ENCODE data around the gene TRIO.
"Not testable (repeated sequence)": the region's sequence is repeated elsewhere in the genome, so short reads cannot be mapped to it uniquely, and the experiment has no call there.

Gene TRIO

GRCh38 chr5:14359069-14360043 lies 216.2 kb downstream of the TRIO start:
- no peak for DNase-seq (ENCODE audit: low read depth)

GRCh38 chr5:14362491-14362890 lies 219.3 kb downstream of the TRIO start:
- no peak for DNase-seq (ENCODE audit: low read depth)

- no peak for DNase-seq (ENCODE audit: low read depth)
These were observed 221.0 kb downstream of the TRIO start for GRCh38 chr5:14364096-14364495.

GRCh38 chr5:14364576-14365472 lies 221.7 kb downstream of the TRIO start:
- no peak for DNase-seq (ENCODE audit: low read depth)

GRCh38 chr5:14365831-14366430 lies 222.8 kb downstream of the TRIO start:
- no peak for DNase-seq (ENCODE audit: low read depth)

GRCh38 chr5:14366763-14367162 lies 223.6 kb downstream of the TRIO start:
- no peak for DNase-seq (ENCODE audit: low read depth)

- no peak for DNase-seq (ENCODE audit: low read depth)
These were observed 224.2 kb downstream of the TRIO start for GRCh38 chr5:14367364-14367763.

- DNase-seq (ENCODE audit: low read depth), result no peak
These were observed 226.6 kb downstream of the TRIO start for GRCh38 chr5:14369780-14370179.

GRCh38 chr5:14370386-14370785 lies 227.2 kb downstream of the TRIO start:
- DNase-seq (ENCODE audit: low read depth), result no peak

- no peak for DNase-seq (ENCODE audit: low read depth)
These were observed 230.5 kb downstream of the TRIO start for GRCh38 chr5:14373685-14374084.

- no peak for DNase-seq (ENCODE audit: low read depth)
These were observed 231.0 kb downstream of the TRIO start for GRCh38 chr5:14374100-14374499.

- no peak for DNase-seq (ENCODE audit: low read depth)
These were observed 233.6 kb downstream of the TRIO start for GRCh38 chr5:14376789-14377188.

- no peak for DNase-seq (ENCODE audit: low read depth)
These were observed 236.8 kb downstream of the TRIO start for GRCh38 chr5:14379739-14380497.

- no peak for DNase-seq (ENCODE audit: low read depth)
These were observed 237.6 kb downstream of the TRIO start for GRCh38 chr5:14380712-14381111.

GRCh38 chr5:14382640-14383039 lies 239.5 kb downstream of the TRIO start:
- DNase-seq (ENCODE audit: low read depth), result no peak

GRCh38 chr5:14383923-14384322 lies 240.8 kb downstream of the TRIO start:
- no peak for DNase-seq (ENCODE audit: low read depth)

GRCh38 chr5:14385019-14385418 lies 241.9 kb downstream of the TRIO start:
- no peak for DNase-seq (ENCODE audit: low read depth)

- DNase-seq (ENCODE audit: low read depth), result no peak
These were observed 243.9 kb downstream of the TRIO start for GRCh38 chr5:14386884-14387624.

- DNase-seq (ENCODE audit: low read depth), result no peak
These were observed 245.6 kb downstream of the TRIO start for GRCh38 chr5:14388741-14389140.

GRCh38 chr5:14392552-14392951 lies 249.4 kb downstream of the TRIO start:
- not testable (repeated sequence) for DNase-seq (ENCODE audit: low read depth)

GRCh38 chr5:14394365-14394764 lies 251.2 kb downstream of the TRIO start:
- no peak for DNase-seq (ENCODE audit: low read depth)
